Stimulated activated CD4-positive, alpha-beta T cell treated with anti-CD3 and anti-CD28 coated beads, Interleukin-1b, Interleukin-23, amount 100 ng/mL, for 48 hours (primary cell): ENCODE results near the gene CPXM1.
A peak's percentile ranks its signal among the peaks of the same experiment; 100 is the strongest.
"Not testable (repeated sequence)": the region's sequence is repeated elsewhere in the genome, so short reads cannot be mapped to it uniquely, and the experiment has no call there.

Experiments
- DNase-seq: peaks from one replicate; pipeline ENCODE4 v3.0.0-alpha.2; 2020

The CPXM1 gene

GRCh38 chr20:2820896-2821869, 20.8 kb upstream of the CPXM1 start:
- no peak for DNase-seq

- DNase-seq = no peak
Measured at GRCh38 chr20:2820084-2820895, 19.9 kb upstream of the CPXM1 start.

- no peak for DNase-seq
Measured at GRCh38 chr20:2817891-2818595, 17.6 kb upstream of the CPXM1 start.

GRCh38 chr20:2817341-2817726, 16.9 kb upstream of the CPXM1 start:
- DNase-seq = no peak

- DNase-seq = peak; percentile 27
Measured at GRCh38 chr20:2816583-2817340, 16.3 kb upstream of the CPXM1 start.

GRCh38 chr20:2816030-2816582, 15.7 kb upstream of the CPXM1 start, which contains the start of gene TMEM239:
TSS of gene TMEM239 (plus strand) at chr20:2816364. CDS start at chr20:2816555, 191 bp downstream.
- DNase-seq = no peak

GRCh38 chr20:2815242-2815900, 14.9 kb upstream of the CPXM1 start:
- DNase-seq = no peak

GRCh38 chr20:2814587-2815051, 14.2 kb upstream of the CPXM1 start, which contains the start of gene C20orf141:
TSS of gene C20orf141 (plus strand) at chr20:2814987. CDS start at chr20:2815185, 198 bp downstream.
- no peak for DNase-seq

- DNase-seq = no peak
Measured at GRCh38 chr20:2814076-2814475, 13.6 kb upstream of the CPXM1 start.

GRCh38 chr20:2812189-2812588, 11.8 kb upstream of the CPXM1 start:
- no peak for DNase-seq

GRCh38 chr20:2809690-2810089, 9.3 kb upstream of the CPXM1 start:
- no peak for DNase-seq

GRCh38 chr20:2807929-2808328, 7.5 kb upstream of the CPXM1 start:
- not testable (repeated sequence) for DNase-seq

GRCh38 chr20:2807019-2807418, 6.6 kb upstream of the CPXM1 start:
- no peak for DNase-seq

- no peak for DNase-seq
Measured at GRCh38 chr20:2806351-2806701, 5.9 kb upstream of the CPXM1 start.

- no peak for DNase-seq
Measured at GRCh38 chr20:2805689-2806350, 5.4 kb upstream of the CPXM1 start.

GRCh38 chr20:2804852-2805688, 4.6 kb upstream of the CPXM1 start:
- no peak for DNase-seq

- DNase-seq = no peak
Measured at GRCh38 chr20:2804041-2804828, 3.8 kb upstream of the CPXM1 start.

GRCh38 chr20:2801286-2801728, 880 bp upstream of the CPXM1 start:
- no peak for DNase-seq
